KOPT-K1 (cell line): ENCODE results near the gene SMO.
A peak's percentile ranks its signal among the peaks of the same experiment; 100 is the strongest.

ENCODE experiments used
- H3K27ac ChIP-seq: fragments of 200-600 bp; sonication (generic); 2 replicates; pipeline ENCODE4 v1.5.1; 2016; ENCODE audit warnings: antibody characterized with exemption, mild to moderate bottlenecking, low read depth, low read length; ENCODE audit not compliant: poor library complexity, severe bottlenecking
- H3K36me3 ChIP-seq: fragments of 200-600 bp; sonication (generic); 2 replicates; pipeline ENCODE4 v1.5.1; 2017; ENCODE audit warnings: antibody characterized with exemption, mild to moderate bottlenecking, low read length, moderate library complexity; ENCODE audit not compliant: insufficient read depth
- H3K9me3 ChIP-seq: fragments of 200-600 bp; sonication (generic); 2 replicates; pipeline ENCODE4 v1.5.1; 2017; ENCODE audit warnings: antibody characterized with exemption, low read length, mild to moderate bottlenecking; ENCODE audit not compliant: insufficient read depth, poor library complexity, severe bottlenecking

The SMO gene

GRCh38 chr7:129188892-129189660 lies 643 bp downstream of the SMO start:
- H3K27ac ChIP-seq: peak overlapping the region; percentile 48
- H3K36me3 ChIP-seq: no peaks in the 10 kb centered on the region
- no peaks in the 10 kb centered on the region for H3K9me3 ChIP-seq

DNA sequence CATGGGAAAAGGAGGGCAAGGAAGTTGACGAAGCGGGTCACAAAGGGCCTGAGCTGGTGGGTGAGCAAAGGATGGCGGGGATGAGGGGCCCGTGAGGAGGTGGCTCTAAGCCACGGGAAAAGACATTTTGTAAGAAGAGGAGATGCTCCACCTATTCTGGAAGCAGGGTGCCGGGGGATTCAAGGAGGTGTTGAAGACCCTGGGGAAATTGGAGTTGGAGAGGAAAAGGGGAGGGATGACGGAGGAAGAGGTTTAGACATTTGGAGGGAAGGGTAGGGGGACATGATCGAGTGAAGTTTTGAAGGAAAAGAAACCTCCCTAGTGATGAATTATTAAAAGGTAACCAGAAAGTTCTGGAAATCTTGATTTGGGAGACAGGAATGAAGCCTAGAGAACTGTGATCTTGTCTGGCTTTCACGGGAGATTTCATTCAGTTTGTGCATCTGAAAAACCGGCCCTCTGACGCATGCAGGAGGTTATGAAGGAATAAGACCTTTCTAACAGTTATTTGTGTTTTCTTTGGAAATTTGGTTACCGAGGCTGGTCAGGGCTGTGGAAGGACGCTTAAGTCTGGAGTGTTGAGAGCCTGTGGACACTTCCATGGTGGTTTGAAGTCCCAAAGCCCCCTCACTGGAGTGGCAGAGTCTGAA lies 1.4 kb downstream of the SMO start:
- no peaks in the 10 kb centered on the region for H3K9me3 ChIP-seq
- H3K36me3 ChIP-seq: no peaks in the 10 kb centered on the region
- peak overlapping the region; percentile 48 for H3K27ac ChIP-seq

DNA sequence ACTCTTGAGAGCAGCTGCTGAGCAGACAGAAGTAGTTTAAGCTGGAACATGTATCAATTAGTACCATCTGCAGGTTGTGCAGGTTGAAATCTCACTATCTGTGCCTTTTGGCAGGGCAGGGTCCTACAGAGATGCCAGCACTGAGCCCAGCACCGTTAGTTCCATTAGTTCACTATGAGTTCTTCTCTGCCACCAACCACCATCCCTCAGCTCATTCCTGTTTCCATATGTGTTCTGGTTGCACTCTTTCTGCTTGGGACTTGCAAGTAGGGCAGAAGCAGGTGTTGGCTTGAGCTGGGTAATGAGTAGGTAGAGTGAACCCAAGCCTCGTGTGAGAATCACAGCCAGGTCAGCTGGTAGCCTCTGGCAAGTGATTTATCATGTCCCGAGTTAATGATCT lies 2.8 kb downstream of the SMO start:
- no peak overlapping the region for H3K27ac ChIP-seq
- no peaks in the 10 kb centered on the region for H3K9me3 ChIP-seq
- H3K36me3 ChIP-seq: no peaks in the 10 kb centered on the region

DNA sequence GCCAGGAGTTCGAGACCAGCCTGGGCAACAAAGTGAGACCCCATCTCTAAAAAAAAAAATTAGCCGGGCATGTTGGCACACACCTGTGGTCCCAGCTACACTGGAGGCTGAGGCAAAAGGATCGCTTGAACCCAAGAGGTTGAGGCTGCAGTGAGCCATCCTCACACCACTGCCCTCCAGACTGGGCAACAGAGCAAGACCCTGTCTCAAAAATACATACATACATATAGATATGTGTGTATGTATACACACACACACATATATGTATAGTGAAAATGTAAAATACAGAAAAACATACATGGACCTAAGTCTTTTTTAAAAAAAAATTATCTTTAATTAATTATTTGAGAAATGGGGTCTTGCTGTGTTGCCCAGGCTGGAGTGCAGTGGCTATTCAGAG lies 5.5 kb downstream of the SMO start:
- Histone ChIP-seq H3K9me3 (no peaks in the 10 kb centered on the region), H3K36me3 (no peaks in the 10 kb centered on the region), H3K27ac (no peak overlapping the region)

DNA sequence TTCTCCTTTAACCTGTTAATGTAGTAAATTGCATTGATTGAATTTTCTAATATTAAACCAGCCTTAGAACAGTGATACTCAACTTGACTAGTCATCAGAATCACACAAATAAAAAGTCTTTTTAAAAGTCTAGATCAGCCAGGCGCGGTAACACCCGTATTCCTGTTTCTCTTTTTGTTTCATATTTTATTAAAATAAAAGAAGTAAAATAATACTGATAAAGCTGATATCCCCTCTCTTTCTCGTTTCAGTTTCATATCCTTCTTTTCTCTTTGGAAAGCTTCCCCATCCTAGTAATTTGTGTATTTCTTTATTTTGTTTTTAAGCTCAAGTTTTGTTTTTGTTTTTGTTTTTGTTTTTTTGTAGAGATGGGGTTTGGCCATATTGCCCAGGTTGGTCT lies 9.3 kb downstream of the SMO start:
- Histone ChIP-seq H3K36me3 (no peaks in the 10 kb centered on the region), H3K27ac (no peak overlapping the region), H3K9me3 (no peaks in the 10 kb centered on the region)

DNA sequence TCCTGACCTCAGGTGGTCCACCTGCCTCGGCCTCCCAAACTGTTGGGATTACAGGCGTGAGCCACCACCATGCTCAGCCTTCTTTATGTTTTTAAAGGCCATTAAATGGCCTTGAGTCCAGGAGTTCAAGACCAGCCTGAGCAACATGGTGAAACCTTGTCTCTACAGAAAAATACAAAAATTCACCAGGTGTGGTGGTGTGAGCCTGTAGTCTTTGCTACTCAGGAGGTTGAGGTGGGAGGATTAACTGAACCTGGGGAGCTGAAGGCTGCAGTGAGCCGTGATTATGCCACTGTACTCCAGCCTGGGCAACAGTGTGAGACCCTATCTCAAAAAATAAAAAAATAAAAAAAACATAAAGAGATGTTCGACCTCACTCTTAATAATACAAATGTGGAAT lies 11.0 kb downstream of the SMO start:
- Histone ChIP-seq H3K27ac (no peak overlapping the region), H3K9me3 (no peaks in the 10 kb centered on the region), H3K36me3 (no peaks in the 10 kb centered on the region)

DNA sequence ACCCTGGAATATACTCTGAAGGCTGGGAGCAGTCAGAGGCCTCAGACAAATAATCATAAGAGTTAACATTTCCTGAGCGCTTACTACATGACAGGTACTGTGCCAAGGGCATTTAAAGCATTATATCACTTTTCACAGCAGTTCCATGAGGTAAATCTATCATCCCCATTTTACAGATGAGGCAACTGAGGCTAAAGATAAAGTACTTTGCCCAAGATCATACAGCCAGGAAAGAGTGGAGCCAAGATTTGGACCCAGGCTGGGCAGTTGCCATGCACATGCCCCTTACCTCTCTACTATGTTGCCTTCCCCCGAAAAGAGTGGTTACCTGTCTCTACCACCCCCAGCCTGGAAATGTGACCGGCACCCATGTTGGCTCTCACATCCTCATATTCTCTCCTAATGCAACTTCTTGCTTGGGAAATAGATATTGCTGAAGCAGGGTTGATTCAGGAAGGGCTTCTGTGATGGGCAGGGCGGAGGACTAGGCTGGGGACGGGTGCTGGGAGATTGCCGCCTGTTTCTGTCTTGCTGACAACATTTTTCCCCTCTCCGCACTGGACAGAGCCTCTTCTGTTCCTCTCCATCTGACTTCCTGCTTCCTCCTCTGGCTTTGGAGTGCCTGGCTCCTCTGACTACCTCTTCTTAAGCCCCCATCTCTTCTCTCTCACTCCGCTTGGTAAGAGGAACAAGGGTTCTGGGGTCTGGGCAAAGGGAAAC lies 13.8 kb downstream of the SMO start:
- H3K36me3 ChIP-seq: peaks cover 12% of the 10 kb centered on the region; the same call in 1 of the 2 replicates
- H3K9me3 ChIP-seq: no peaks in the 10 kb centered on the region
- H3K27ac ChIP-seq: no peak overlapping the region

DNA sequence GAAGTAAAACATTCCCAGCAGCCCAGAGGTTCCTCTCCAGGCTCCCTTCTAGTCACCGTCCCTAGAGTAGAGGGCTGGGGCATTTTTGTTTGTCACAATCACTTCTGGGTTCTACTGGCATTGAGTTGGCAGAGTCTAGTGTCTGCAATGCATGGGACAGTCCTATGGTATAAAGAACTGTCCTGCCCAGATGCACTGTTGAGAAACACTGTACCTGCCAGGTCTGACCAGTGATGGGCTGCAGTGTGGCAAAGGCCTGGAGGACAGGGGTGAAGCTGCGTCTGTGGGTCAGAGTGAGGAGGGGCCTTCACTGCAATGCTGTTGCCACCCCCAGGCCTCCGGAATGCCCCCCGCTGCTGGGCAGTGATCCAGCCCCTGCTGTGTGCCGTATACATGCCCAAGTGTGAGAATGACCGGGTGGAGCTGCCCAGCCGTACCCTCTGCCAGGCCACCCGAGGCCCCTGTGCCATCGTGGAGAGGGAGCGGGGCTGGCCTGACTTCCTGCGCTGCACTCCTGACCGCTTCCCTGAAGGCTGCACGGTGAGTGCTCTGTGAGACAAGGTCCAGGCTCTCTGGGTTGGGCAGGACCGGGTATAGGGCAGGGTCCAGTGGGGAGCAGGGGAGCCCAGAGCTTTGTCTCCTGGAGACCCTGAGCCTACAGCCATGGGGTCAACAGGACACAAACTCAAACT lies 14.8 kb downstream of the SMO start:
- H3K36me3 ChIP-seq: peaks cover 12% of the 10 kb centered on the region; the same call in 1 of the 2 replicates
- H3K27ac ChIP-seq: no peak overlapping the region
- H3K9me3 ChIP-seq: no peaks in the 10 kb centered on the region

DNA sequence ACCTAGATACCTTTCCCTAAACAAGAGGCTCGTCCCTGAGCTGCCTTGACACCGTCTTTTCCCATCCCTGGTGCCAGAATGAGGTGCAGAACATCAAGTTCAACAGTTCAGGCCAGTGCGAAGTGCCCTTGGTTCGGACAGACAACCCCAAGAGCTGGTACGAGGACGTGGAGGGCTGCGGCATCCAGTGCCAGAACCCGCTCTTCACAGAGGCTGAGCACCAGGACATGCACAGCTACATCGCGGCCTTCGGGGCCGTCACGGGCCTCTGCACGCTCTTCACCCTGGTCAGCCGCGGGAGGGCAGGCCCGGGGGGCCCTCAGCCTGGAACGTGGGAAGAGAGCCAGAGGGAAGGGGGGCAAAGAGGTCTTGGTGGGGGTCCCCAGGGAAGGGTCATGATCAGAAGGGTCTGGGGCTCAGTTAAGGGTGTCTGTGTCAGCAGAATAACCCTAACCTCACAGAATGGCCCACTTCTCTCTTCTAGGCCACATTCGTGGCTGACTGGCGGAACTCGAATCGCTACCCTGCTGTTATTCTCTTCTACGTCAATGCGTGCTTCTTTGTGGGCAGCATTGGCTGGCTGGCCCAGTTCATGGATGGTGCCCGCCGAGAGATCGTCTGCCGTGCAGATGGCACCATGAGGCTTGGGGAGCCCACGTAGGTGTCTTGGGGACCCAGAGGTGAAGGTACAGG lies 16.8 kb downstream of the SMO start:
- Histone ChIP-seq H3K9me3 (no peaks in the 10 kb centered on the region), H3K36me3 (peaks cover 21% of the 10 kb centered on the region; the same call in 1 of the 2 replicates), H3K27ac (no peak overlapping the region)

- H3K27ac ChIP-seq: no peak overlapping the region
- peaks cover 26% of the 10 kb centered on the region; the same call in 1 of the 2 replicates for H3K36me3 ChIP-seq
- H3K9me3 ChIP-seq: no peaks in the 10 kb centered on the region
Measured at GRCh38 chr7:129205987-129206785, 17.8 kb downstream of the SMO start.

- Histone ChIP-seq H3K27ac (no peak overlapping the region), H3K9me3 (no peaks in the 10 kb centered on the region), H3K36me3 (peaks cover 29% of the 10 kb centered on the region; the same call in 1 of the 2 replicates)
Measured at GRCh38 chr7:129208667-129209066, 20.2 kb downstream of the SMO start.

DNA sequence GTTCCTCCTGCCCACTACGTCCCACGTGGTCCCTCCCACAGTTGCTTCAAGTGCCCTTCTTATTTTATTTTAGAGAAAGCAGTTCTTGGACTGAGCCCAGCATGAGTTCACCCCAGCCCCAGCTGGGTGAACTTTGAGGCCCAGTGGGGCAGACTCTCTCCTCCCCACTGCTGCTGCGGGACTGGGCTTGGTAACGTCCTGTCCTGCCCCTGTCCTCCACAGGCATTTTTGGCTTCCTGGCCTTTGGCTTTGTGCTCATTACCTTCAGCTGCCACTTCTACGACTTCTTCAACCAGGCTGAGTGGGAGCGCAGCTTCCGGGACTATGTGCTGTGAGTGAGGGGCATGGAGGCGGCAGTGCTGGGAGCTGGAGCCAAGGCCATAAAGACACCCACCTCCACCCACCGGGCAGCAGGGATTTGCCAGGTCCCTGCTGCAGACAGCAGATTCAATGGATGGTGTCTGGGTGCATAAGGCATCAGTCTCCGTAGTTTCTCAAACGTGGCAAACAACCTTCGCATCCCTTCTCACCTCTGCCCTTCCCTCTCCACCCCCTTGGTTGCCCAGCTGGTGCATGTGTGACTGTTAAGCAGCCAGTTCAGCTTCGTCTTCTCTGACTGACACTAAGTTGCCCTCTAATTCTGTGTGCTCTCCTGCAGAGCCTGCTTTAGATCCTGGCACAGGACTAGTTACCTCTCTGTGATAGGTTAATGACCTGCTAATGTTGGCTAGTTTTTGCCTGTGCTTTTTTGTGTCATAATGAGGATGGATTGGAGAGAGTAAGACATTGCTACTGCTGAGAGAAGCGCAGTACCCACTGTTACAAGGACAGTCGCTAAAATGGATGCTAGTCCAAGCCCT lies 20.9 kb downstream of the SMO start:
- peaks cover 29% of the 10 kb centered on the region; the same call in 1 of the 2 replicates for H3K36me3 ChIP-seq
- no peak overlapping the region for H3K27ac ChIP-seq
- no peaks in the 10 kb centered on the region for H3K9me3 ChIP-seq
